Lower leg skin (tissue), 3 donors: ENCODE data around the gene SUPT16H.
"Not testable (repeated sequence)": the region's sequence is repeated elsewhere in the genome, so short reads cannot be mapped to it uniquely, and the experiment has no call there.

Experiments used
- POLR2A ChIP-seq, 2 donors: fragments of 450-650 bp; IDR thresholded peaks; one replicate each; pipeline ENCODE4 v1.6.1; 2016 to 2017; ENCODE audit warnings: antibody characterized with exemption in 2 of 2, mild to moderate bottlenecking in 1 of 2, moderate library complexity in 1 of 2
- TF ChIP-seq, protein P1 (sequence below), 3 donors: fragments of 450-650 bp; IDR thresholded peaks; one replicate each; pipeline ENCODE4 v1.5.1; 2016; ENCODE audit warnings: antibody characterized with exemption in 3 of 3, mild to moderate bottlenecking in 3 of 3, moderate library complexity in 2 of 3

DNA sequence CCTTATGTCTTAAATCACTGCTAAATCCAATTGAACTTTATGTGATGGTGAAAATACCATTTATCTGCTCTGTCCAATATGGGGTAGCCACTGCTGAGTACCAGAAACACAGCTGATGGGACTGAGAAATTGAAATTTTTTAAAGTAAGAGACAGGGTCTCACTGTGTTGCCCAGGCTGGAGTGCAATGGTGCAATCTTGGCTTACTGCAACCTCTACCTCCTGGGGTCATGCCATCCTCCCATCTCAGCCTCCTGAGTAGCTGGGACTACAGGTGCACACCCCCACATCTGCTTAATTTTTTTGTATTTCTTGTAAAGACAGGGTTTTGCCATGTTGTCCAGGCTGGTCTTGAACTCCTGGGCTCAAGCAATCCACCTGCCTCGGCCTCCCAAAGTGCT lies 11.0 kb downstream of the SUPT16H start:
- not testable (repeated sequence) for TF ChIP-seq POLR2A (IDR thresholded peaks at IDR 0.05)
- TF ChIP-seq, protein P1, sequence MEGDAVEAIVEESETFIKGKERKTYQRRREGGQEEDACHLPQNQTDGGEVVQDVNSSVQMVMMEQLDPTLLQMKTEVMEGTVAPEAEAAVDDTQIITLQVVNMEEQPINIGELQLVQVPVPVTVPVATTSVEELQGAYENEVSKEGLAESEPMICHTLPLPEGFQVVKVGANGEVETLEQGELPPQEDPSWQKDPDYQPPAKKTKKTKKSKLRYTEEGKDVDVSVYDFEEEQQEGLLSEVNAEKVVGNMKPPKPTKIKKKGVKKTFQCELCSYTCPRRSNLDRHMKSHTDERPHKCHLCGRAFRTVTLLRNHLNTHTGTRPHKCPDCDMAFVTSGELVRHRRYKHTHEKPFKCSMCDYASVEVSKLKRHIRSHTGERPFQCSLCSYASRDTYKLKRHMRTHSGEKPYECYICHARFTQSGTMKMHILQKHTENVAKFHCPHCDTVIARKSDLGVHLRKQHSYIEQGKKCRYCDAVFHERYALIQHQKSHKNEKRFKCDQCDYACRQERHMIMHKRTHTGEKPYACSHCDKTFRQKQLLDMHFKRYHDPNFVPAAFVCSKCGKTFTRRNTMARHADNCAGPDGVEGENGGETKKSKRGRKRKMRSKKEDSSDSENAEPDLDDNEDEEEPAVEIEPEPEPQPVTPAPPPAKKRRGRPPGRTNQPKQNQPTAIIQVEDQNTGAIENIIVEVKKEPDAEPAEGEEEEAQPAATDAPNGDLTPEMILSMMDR (IDR thresholded peaks at IDR 0.05): not testable (repeated sequence)
